ENCODE data around the gene REPS1. TPM values are rescaled to one million over a fixed set of nuclear protein-coding genes. Genes with fewer than 3 reads are reported as not detected.
"Not testable (repeated sequence)": the region's sequence is repeated elsewhere in the genome, so short reads cannot be mapped to it uniquely, and the experiment has no call there.

The REPS1 gene
- polyA plus RNA-seq, 3 donors from 2014 or later: 14.3 to 25.6 (median 18.2) TPM

DNA sequence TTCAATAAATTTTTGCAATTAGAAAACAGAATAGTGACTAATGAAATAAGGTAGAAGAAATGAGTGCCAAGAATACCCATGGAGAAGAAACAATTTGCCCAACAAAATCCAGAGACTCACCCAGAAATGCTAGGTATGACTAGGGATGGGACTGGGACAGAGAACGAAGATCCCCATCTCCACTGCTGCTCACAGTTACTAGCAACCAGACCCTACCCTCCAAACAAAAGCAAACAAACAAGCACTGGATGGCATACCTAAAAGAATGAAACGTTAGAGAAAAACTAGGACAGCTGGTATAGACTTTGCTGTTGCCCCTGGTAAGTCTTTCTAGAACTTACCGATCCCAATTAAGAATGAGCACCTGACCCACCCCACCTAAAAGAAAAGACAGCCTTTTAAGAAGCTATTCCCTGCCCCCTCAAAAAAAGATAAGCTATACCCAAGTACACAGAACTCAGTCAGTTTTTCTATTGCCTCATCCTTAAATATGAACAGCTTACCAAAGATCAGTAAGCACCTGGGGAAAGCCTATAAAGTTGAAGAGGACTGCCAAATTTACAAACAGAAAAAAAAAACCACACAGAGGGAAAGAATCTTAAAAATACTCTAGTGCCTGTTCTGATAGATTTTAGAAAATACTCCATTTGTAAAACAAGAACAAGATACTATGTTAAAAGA lies 31.7 kb downstream of the REPS1 start:
- H3K4me1 Mint-ChIP-seq: peaks cover 71 to 88% of the 10 kb centered on the region in 2 donors
- peak overlapping the region in 4 of 6 donors; percentile 3 to 53 (median 26) for H3K27ac Mint-ChIP-seq
- H3K36me3 Mint-ChIP-seq: no peaks in the 10 kb centered on the region
- peak overlapping the region in 2 of 5 donors; percentile 1 to 2 for H3K4me3 Mint-ChIP-seq
- no peaks in the 10 kb centered on the region for H3K27me3 Mint-ChIP-seq (ENCODE audit: low read depth in 3 of 3)
- no peaks in the 10 kb centered on the region for H3K9me3 Mint-ChIP-seq
- DNase-seq: no peak

DNA sequence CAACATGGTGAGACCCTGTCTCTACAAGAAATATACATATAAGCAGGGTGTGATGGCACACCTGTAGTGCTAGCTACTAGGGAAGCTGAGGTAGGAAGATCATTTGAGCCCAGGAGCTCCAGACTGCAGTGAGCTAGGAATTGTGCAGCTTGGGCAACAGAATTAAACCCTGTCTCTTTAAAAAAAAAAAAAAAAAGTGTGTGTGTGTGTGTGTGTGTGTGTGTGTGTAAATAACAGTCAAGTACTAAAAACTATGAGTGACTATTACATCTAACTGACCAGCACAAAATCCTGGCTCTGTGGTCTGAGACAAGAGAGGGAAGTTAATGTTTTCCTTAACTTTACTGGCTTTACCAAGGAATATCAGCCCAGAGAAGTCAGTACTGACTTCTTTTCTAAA lies 32.8 kb downstream of the REPS1 start:
- Mint-ChIP-seq H3K27me3 (ENCODE audit: low read depth in 3 of 3) (no peaks in the 10 kb centered on the region), H3K4me1 (peaks cover 71 to 81% of the 10 kb centered on the region in 2 donors), H3K27ac (peak overlapping the region in 1 of 6 donors; percentile 47), H3K4me3 (no peak overlapping the region), H3K36me3 (no peaks in the 10 kb centered on the region), H3K9me3 (no peaks in the 10 kb centered on the region)
- DNase-seq: no peak

DNA sequence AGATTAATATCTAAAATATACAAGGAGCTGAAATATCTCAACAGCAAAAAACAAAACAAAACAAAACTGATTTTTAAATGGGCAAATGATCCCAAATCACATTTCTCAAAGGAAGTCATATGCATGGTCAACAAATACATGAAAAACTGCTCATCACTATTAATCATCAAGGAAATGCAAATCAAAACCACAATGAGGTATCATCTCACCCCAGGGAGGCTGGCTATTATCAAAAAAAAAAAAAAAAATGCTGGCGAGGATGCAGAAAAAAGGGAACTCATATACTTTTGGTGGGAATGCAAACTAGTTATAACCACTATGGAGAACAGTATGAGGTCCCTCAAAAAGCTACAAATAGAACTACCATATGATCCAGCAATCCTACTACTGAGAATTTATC lies 34.6 kb downstream of the REPS1 start:
- no peak for DNase-seq
- Mint-ChIP-seq H3K36me3 (no peaks in the 10 kb centered on the region), H3K4me1 (peaks cover 62 to 81% of the 10 kb centered on the region in 2 donors), H3K4me3 (peak overlapping the region in 4 of 5 donors; percentile 25 to 48 (median 30)), H3K27ac (no peak overlapping the region), H3K9me3 (no peaks in the 10 kb centered on the region), H3K27me3 (ENCODE audit: low read depth in 3 of 3) (no peaks in the 10 kb centered on the region)

DNA sequence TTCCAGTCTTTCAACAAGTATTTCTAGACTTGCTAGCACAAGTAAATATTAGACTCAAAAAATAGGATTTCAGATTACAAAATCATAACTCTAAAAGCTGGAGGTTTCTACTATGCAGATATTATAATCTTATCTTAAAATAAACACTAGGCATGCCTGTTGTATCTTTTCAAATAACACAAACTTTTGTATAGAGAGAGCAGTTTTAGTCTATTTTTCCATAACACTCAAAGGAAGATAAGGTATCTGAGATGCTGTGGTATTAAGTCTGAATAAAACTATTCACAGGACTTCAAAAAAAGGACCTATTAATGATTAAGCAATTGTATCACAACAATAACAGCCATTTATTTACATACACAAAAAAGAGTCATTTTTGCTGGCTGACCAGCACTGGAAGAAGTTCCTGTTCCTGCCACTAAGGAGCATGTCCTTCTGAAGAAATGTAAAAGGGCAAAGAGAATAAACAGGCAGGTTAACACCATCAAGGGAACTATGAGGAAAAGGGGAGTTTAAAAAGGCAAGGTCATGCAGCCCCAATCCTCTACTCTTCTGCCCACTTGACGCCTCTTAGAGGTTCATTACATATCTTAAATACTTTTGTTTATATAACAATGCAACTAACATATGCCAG lies 39.4 kb downstream of the REPS1 start:
- H3K27ac Mint-ChIP-seq: peak overlapping the region in 2 of 6 donors; percentile 18 to 32
- H3K27me3 Mint-ChIP-seq (ENCODE audit: low read depth in 3 of 3): peaks cover 3 to 4% (median 4%) of the 10 kb centered on the region in 3 donors
- H3K4me1 Mint-ChIP-seq: peaks cover 52 to 81% of the 10 kb centered on the region in 2 donors
- no peaks in the 10 kb centered on the region for H3K9me3 Mint-ChIP-seq
- no peaks in the 10 kb centered on the region for H3K36me3 Mint-ChIP-seq
- no peak overlapping the region for H3K4me3 Mint-ChIP-seq
- DNase-seq: no peak

DNA sequence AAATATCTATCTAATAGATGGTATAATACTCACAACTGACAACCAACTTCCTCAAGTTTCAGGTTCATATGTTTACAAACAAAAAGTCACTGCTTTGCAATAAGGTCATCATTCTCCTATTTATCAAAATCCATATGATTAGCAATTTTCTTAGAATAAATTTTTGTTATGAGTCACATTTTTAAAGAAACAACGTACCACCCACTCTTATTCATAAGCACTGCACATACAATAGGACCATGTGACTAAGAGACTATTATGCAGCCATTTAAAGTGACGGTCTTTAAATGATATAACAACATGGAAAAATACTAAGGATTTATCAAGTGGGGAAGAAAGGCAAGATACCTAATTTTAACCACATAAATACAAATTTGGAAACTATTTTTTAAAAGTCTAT lies 40.0 kb downstream of the REPS1 start:
- H3K4me3 Mint-ChIP-seq: peak overlapping the region in 1 of 5 donors; percentile 5
- H3K4me1 Mint-ChIP-seq: peaks cover 47 to 81% of the 10 kb centered on the region in 2 donors
- DNase-seq: no peak
- H3K27me3 Mint-ChIP-seq (ENCODE audit: low read depth in 3 of 3): peaks cover 3 to 4% (median 4%) of the 10 kb centered on the region in 3 donors
- no peaks in the 10 kb centered on the region for H3K9me3 Mint-ChIP-seq
- H3K27ac Mint-ChIP-seq: peak overlapping the region; percentile 1 to 20 (median 13)
- H3K36me3 Mint-ChIP-seq: peaks cover 4% of the 10 kb centered on the region in 3 donors

DNA sequence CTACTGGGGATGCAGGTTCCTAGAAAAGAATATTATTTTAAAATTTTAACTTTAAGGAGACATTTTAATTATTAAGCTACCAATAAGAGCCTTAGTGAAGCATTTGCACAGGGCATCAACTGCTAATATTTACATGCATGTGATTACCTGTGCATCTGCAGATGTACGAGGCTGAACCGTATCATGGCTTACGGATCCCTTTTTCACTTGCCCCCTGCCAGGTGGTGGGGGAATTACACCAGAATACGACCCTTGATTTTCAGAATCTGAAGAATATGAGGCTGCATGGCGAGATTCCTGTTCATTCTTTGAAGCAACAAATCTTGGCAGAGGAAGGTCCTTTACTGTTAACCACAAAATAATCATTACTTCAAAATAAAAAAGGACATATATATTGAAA lies 42.7 kb downstream of the REPS1 start:
- Mint-ChIP-seq H3K9me3 (no peaks in the 10 kb centered on the region), H3K27me3 (ENCODE audit: low read depth in 3 of 3) (peaks cover 3 to 4% (median 4%) of the 10 kb centered on the region in 3 donors), H3K4me3 (no peak overlapping the region), H3K4me1 (peaks cover 40 to 69% of the 10 kb centered on the region in 2 donors), H3K27ac (peak overlapping the region in 3 of 6 donors; percentile 66 to 85 (median 73)), H3K36me3 (peaks cover 4 to 10% (median 9%) of the 10 kb centered on the region in 3 donors)
- no peak for DNase-seq

DNA sequence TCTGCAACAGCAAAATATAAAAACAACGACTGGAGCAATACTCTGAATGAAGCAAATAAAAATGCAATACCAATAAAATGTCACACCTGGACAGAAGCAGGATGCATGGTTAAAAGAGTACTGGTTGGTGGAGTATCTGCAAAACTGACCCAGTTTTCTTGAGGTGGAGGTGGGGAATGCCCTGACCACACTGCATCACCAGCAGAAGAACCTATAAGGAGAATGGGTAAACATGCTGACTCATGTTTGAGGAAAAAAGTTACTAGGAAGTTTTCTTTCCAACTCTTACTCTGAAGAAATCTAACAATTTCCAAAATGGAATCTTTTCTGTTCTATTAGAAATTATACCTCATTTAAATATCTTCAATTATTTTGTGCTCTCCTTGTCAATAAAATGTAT lies 43.6 kb downstream of the REPS1 start:
- peaks cover 3 to 4% (median 4%) of the 10 kb centered on the region in 3 donors for H3K27me3 Mint-ChIP-seq (ENCODE audit: low read depth in 3 of 3)
- peak overlapping the region in 1 of 5 donors; percentile 47 for H3K4me3 Mint-ChIP-seq
- DNase-seq: peak; percentile 53 to 59 (median 55)
- peaks cover 38 to 63% of the 10 kb centered on the region in 2 donors for H3K4me1 Mint-ChIP-seq
- peak overlapping the region in 5 of 6 donors; percentile 43 to 73 (median 66) for H3K27ac Mint-ChIP-seq
- peaks cover 4 to 18% (median 9%) of the 10 kb centered on the region in 3 donors for H3K36me3 Mint-ChIP-seq
- no peaks in the 10 kb centered on the region for H3K9me3 Mint-ChIP-seq

DNA sequence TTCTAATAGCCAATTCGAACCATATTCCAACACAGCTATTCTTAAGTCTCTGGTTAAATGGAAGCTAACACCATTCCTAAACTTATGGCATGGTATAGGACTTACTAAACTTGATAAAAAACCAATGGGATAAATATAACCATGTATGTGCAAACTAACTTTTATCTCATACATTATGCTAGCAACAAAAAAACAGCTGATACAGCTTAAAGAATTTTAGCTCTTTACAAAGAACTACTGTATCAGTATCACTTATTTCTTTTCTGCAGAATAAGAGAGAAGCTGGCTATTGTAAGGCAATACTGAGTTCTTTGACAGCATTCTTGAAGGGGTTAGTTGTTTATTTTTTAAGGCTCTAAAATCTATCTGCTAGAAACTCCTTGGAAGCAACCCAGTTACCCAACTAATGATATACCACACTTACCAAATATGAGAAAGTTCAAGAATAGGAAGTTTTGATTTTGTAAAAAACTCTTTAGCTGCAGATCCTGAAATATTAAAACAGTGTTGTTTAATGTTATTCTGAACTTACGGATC lies 44.9 kb downstream of the REPS1 start:
- peaks cover 5 to 25% (median 12%) of the 10 kb centered on the region in 3 donors for H3K36me3 Mint-ChIP-seq
- no peak overlapping the region for H3K4me3 Mint-ChIP-seq
- H3K4me1 Mint-ChIP-seq: peaks cover 34 to 52% of the 10 kb centered on the region in 2 donors
- DNase-seq: no peak
- peaks cover 3 to 4% (median 4%) of the 10 kb centered on the region in 3 donors for H3K27me3 Mint-ChIP-seq (ENCODE audit: low read depth in 3 of 3)
- no peaks in the 10 kb centered on the region for H3K9me3 Mint-ChIP-seq
- peak overlapping the region in 3 of 6 donors; percentile 21 to 74 (median 53) for H3K27ac Mint-ChIP-seq

DNA sequence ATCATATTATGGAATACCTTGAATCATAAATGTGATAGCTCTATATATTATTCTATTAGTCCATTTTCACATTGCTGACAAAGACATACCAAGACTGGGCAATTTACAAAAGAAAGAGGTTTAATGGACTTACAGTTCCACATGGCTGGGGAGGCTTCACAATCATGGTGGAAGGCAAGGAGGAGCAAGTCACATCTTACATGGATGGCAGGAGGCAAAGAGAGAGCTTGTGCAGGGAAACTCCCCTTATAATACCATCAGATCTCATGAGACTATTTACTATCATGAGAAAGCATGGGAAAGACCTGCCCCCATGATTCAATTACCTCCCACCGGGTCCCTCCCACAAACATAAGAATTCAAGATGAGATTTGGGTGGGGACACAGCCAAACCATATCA lies 51.2 kb downstream of the REPS1 start:
- not testable (repeated sequence) for H3K4me1 Mint-ChIP-seq
- peaks cover 19 to 54% (median 27%) of the 10 kb centered on the region in 3 donors for H3K36me3 Mint-ChIP-seq

DNA sequence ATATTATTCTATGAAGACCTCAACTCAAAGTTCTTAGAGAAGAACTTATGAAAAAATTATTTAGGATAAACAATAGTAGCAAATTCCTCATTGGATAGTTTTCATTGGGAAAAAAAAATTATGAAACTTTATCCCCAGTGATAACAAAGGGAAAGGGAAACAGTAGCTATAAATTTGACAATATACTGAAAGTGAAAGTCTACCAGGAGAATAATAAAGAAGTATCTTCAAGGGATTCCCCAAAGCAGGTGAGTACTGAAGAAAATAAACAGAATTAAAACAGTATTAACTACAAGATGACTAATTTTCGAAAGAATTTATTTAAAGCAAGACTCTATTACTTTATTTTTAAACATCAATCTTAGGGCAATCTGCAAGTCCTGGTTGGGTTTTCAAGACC lies 56.4 kb downstream of the REPS1 start:
- no peak overlapping the region for H3K4me3 Mint-ChIP-seq
- no peak for DNase-seq
- H3K27me3 Mint-ChIP-seq (ENCODE audit: low read depth in 3 of 3): no peaks in the 10 kb centered on the region
- peaks cover 4 to 34% (median 17%) of the 10 kb centered on the region in 3 donors for H3K36me3 Mint-ChIP-seq
- peaks cover 1 to 14% of the 10 kb centered on the region in 2 donors for H3K4me1 Mint-ChIP-seq
- peaks cover 0 to under 1% (median 0%) of the 10 kb centered on the region in 6 donors for H3K9me3 Mint-ChIP-seq
- peak overlapping the region in 1 of 6 donors; percentile 47 for H3K27ac Mint-ChIP-seq

More for the DNA sequence above, 51.2 kb downstream of the REPS1 start:
- DNase-seq; H3K4me3 Mint-ChIP-seq; H3K9me3 Mint-ChIP-seq; H3K27me3 Mint-ChIP-seq (ENCODE audit: low read depth in 3 of 3); H3K27ac Mint-ChIP-seq: not testable (repeated sequence)

DNA sequence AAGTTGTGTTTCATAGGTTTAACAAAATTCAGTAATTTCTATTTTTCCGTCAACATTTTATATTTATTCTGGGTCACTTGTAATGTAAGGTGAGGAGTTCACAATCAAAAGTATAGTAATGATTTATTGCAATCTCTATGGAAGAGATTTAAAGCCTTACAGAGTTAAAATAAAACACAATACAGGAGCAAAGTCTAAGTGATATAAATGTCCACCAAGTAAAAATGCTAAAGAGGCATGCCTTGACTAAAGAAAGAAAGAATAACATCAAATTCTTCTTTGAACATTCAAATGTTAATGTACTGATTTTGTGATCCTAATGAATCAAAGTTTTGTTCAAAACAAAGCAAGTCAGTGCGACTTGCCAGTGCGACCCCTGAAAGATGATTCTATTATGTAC lies 61.5 kb downstream of the REPS1 start:
- H3K27me3 Mint-ChIP-seq (ENCODE audit: low read depth in 3 of 3): no peaks in the 10 kb centered on the region
- DNase-seq: no peak
- no peaks in the 10 kb centered on the region for H3K9me3 Mint-ChIP-seq
- peaks cover 3 to 26% (median 7%) of the 10 kb centered on the region in 3 donors for H3K36me3 Mint-ChIP-seq
- no peak overlapping the region for H3K4me3 Mint-ChIP-seq
- H3K4me1 Mint-ChIP-seq: peaks cover 0 to 2% of the 10 kb centered on the region in 2 donors
- H3K27ac Mint-ChIP-seq: no peak overlapping the region

DNA sequence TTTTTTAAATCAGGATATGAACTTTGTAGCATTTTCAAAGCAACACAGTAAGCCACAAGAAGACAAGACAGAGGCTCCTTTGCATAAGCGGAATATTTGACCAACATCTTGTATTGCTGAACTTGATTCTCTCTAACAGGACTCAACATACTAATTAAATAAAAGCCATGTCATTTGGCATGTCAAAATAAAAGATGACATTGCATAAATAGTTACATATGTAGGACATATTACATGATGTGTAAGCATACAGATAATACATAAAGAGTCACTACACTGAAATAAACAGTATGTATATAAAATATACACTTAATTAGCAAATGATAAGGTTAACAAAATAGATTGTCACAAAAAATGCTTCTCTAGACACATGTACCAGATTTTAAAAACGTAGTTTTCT lies 62.2 kb downstream of the REPS1 start:
- DNase-seq: no peak
- no peak overlapping the region for H3K27ac Mint-ChIP-seq
- no peaks in the 10 kb centered on the region for H3K9me3 Mint-ChIP-seq
- no peaks in the 10 kb centered on the region for H3K27me3 Mint-ChIP-seq (ENCODE audit: low read depth in 3 of 3)
- peaks cover 3 to 26% (median 7%) of the 10 kb centered on the region in 3 donors for H3K36me3 Mint-ChIP-seq
- H3K4me1 Mint-ChIP-seq: no peaks in the 10 kb centered on the region
- H3K4me3 Mint-ChIP-seq: no peak overlapping the region

DNA sequence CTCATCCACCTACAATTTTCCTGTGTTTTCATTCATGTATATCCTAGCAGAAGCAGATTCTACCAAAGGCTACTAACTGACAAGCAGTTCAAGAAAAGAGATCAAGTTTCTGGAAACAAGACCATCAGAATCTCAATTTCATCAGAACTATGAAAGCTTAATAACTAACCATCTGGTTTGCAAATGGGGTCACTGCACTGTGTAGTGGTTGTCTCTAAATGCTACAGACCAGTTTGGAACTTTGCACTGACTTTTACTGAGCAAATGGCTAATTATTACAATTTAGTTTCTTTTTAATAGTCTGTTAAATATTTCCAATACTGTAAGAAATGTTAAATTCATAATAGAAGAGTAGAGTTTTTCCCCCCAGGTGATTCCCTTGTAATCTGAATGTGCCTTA lies 64.5 kb downstream of the REPS1 start:
- Mint-ChIP-seq H3K27me3 (ENCODE audit: low read depth in 3 of 3) (no peaks in the 10 kb centered on the region), H3K9me3 (no peaks in the 10 kb centered on the region), H3K4me3 (no peak overlapping the region), H3K27ac (peak overlapping the region in 1 of 6 donors; percentile 1), H3K36me3 (peaks cover 3 to 28% (median 10%) of the 10 kb centered on the region in 3 donors), H3K4me1 (no peaks in the 10 kb centered on the region)
- DNase-seq: no peak

DNA sequence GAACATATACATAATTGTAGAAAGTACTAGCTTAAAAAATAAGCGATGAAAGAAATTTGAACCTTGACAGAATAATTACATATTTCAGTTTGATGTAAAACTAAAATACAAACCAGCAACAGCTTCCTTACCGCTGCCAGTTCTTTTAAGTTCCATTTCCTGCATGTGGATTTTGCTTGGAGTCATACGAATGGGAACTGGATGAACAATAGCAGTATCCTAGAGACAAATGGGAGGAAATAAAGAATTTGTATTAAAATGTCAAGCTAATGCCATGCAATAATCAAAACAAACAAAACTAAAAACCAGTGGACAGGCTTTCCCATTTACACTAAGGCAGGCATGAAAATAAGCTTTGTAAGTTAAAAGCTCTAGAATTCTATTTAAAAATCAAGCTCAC lies 67.1 kb downstream of the REPS1 start:
- Mint-ChIP-seq H3K4me1 (no peaks in the 10 kb centered on the region), H3K36me3 (peaks cover 7 to 29% (median 14%) of the 10 kb centered on the region in 3 donors), H3K27ac (no peak overlapping the region), H3K9me3 (no peaks in the 10 kb centered on the region), H3K27me3 (ENCODE audit: low read depth in 3 of 3) (no peaks in the 10 kb centered on the region), H3K4me3 (no peak overlapping the region)
- no peak for DNase-seq
